Fibroblast of lung (primary cell): ENCODE data around the gene FKBP11. TPM values are rescaled to one million over a fixed set of nuclear protein-coding genes. Genes with fewer than 3 reads are reported as not detected.

ENCODE experiments used
- DNase-seq, 2 donors: peaks; one replicate each; pipeline versions ENCODE4 v3.0.0 to v3.0.0-alpha.2; 2010; ENCODE audit warnings: low read depth in 2 of 2
- H2AFZ ChIP-seq: 2 replicates; pipeline ENCODE4 v1.5.1; 2012; ENCODE audit warnings: low read length, control low read depth, inconsistent platforms
- H3K27ac ChIP-seq: 2 replicates; pipeline ENCODE4 v1.5.1; 2011; ENCODE audit warnings: low read length, control low read depth; ENCODE audit not compliant: insufficient read depth
- H3K27me3 ChIP-seq: 2 replicates; pipeline ENCODE4 v1.5.1; 2011; ENCODE audit warnings: mild to moderate bottlenecking, low read length; ENCODE audit not compliant: control insufficient read depth, insufficient read depth
- H3K36me3 ChIP-seq: 2 replicates; pipeline ENCODE4 v1.5.1; 2011; ENCODE audit warnings: low read length; ENCODE audit not compliant: control insufficient read depth, insufficient read depth
- H3K4me1 ChIP-seq: 2 replicates; pipeline ENCODE4 v1.5.1; 2011; ENCODE audit warnings: low read length; ENCODE audit not compliant: control insufficient read depth, insufficient read depth; ENCODE audit errors: extremely low read depth
- H3K4me2 ChIP-seq: 2 replicates; pipeline ENCODE4 v1.5.1; 2011; ENCODE audit warnings: low read length, control low read depth; ENCODE audit not compliant: insufficient read depth; ENCODE audit errors: extremely low read depth
- H3K4me3 ChIP-seq, 4 experiments: fragments of 200-600 bp in 1 of 4; sonication (generic) in 1 of 4; replicated peaks in 1 of 4; 2 replicates each; pipeline ENCODE4 v1.5.1; 2011 to 2016; ENCODE audit warnings: low read length in 4 of 4, low read depth in 3 of 4, mild to moderate bottlenecking in 3 of 4, control low read depth in 2 of 4, inconsistent platforms in 1 of 4, mixed read lengths in 1 of 4; ENCODE audit not compliant: insufficient read depth in 1 of 4; ENCODE audit errors: control extremely low read depth in 1 of 4
- H3K79me2 ChIP-seq: 2 replicates; pipeline ENCODE4 v1.5.1; 2012; ENCODE audit warnings: mild to moderate bottlenecking, low read length, inconsistent platforms; ENCODE audit not compliant: control insufficient read depth, insufficient read depth
- H3K9ac ChIP-seq: 2 replicates; pipeline ENCODE4 v1.5.1; 2011; ENCODE audit warnings: mild to moderate bottlenecking, low read length, control low read depth; ENCODE audit not compliant: insufficient read depth
- H3K9me3 ChIP-seq: 2 replicates; pipeline ENCODE4 v1.5.1; 2012; ENCODE audit warnings: low read depth, low read length; ENCODE audit not compliant: control insufficient read depth, insufficient read depth
- H4K20me1 ChIP-seq: 2 replicates; pipeline ENCODE4 v1.5.1; 2011; ENCODE audit warnings: low read length; ENCODE audit not compliant: control insufficient read depth, insufficient read depth; ENCODE audit errors: extremely low read depth
- CTCF ChIP-seq, 2 donors: IDR thresholded peaks in 1 of 2; conservative IDR thresholded peaks in 1 of 2; 1 replicate in 1 of 2; 2 replicates in 1 of 2; pipeline ENCODE4 v1.5.1; 2011 to 2012; ENCODE audit warnings: low read length in 2 of 2, control low read depth in 1 of 2, inconsistent platforms in 1 of 2, low read depth in 1 of 2, mild to moderate bottlenecking in 1 of 2
- EZH2 ChIP-seq: IDR thresholded peaks from 2 replicates; pipeline ENCODE4 v1.5.1; 2012; ENCODE audit warnings: low read length, control low read depth, mild to moderate bottlenecking; ENCODE audit errors: missing control alignments
- polyA plus RNA-seq, 2 donors: library from polyadenylated mRNA; depleted of rRNA in 1 of 2; stranded (reverse) in 1 of 2; unstranded in 1 of 2; fragments of >200 nt; gene quantifications; 2 replicates each; pipeline ENCODE4 v1.2.1, GENCODE V29; 2011 to 2012; ENCODE audit warnings: missing spikeins in 1 of 2
- total RNA-seq: library from RNA; depleted of rRNA; stranded (reverse); fragments of >200 nt; gene quantifications from 2 replicates; pipeline ENCODE4 v1.2.1, GENCODE V29; 2014

The FKBP11 gene
- total and polyA plus RNA-seq, 2 donors (not counting 1 experiment from before 2014, with no cell fraction given), result 12.6 to 48.8 TPM

DNA sequence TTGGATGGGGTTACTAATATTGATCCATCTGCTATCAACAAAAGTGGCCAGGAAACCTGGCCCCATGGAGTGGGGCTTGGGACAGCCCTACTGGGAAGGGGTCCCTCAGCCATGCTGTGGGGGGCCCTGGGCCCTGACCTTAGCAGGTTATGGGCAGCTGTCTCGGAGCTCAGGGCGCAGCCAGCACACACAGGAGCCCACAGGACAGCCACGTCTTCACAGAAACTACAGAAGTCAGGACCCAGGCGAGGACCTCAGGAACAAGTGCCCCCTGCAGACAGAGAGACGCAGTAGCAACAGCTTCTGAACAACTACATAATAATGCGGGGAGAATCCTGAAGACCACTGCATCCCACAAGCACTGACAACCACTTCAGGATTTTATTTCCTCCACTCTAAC lies 11.9 kb upstream of the FKBP11 start:
- H3K9me3 ChIP-seq, result no peaks in the 10 kb centered on the region
- no peak for DNase-seq
- H4K20me1 ChIP-seq, result no peaks in the 10 kb centered on the region
- H3K27ac ChIP-seq, result no peak overlapping the region
- H3K4me1 ChIP-seq, result no peaks in the 10 kb centered on the region
- no peak overlapping the region for H3K4me2 ChIP-seq
- TF ChIP-seq EZH2, result no peak
- peak in 1 of 2 donors; percentile 7 for TF ChIP-seq CTCF (conservative IDR thresholded peaks at IDR 0.05 in 1 of 2, IDR thresholded peaks at IDR 0.05 in 1 of 2; ENCODE audit: low read depth in 1 of 2, low read length in 2 of 2)
- H2AFZ ChIP-seq, result no peak overlapping the region
- H3K79me2 ChIP-seq, result no peaks in the 10 kb centered on the region
- H3K4me3 ChIP-seq, result no peak overlapping the region
- no peak overlapping the region for H3K9ac ChIP-seq
- peaks cover 16% of the 10 kb centered on the region for H3K36me3 ChIP-seq
- no peaks in the 10 kb centered on the region for H3K27me3 ChIP-seq

DNA sequence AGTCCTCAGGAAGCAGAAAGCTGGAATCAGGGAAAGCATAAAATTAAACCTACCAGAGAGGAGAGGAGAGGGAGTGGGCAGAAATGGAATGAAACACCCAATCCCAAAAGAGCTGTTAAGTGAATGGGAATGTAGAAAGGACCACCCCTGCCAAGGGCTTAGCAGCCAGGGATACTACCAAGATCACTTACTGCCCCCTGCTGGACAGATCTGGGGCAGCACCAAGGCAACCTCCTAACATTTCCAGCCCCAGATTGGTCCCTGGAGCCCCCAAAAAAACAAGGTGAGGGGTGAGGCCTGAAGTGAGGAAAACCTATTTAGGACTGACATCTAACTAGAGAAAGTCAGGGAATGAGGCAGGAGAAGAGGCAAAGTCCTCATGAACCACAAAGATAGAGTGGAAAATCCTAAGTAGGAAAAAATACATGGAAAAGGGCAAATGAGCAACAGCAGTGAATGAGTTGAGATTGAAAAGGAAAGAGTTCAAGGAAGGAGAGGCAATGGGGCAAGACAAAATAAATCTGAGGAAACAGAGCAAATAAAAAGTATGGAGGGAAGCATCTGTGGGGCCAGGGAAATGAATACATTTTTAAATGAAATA lies 11.2 kb upstream of the FKBP11 start:
- Histone ChIP-seq H3K4me1 (no peaks in the 10 kb centered on the region), H3K4me3 (no peak overlapping the region), H3K79me2 (no peaks in the 10 kb centered on the region), H2AFZ (no peak overlapping the region), H3K4me2 (no peak overlapping the region), H3K27ac (no peak overlapping the region), H3K27me3 (no peaks in the 10 kb centered on the region), H3K36me3 (peaks cover 16% of the 10 kb centered on the region), H4K20me1 (no peaks in the 10 kb centered on the region), H3K9me3 (no peaks in the 10 kb centered on the region), H3K9ac (no peak overlapping the region)
- no peak for TF ChIP-seq EZH2
- TF ChIP-seq CTCF (conservative IDR thresholded peaks at IDR 0.05 in 1 of 2, IDR thresholded peaks at IDR 0.05 in 1 of 2; ENCODE audit: low read depth in 1 of 2, low read length in 2 of 2), result peak; percentile 95 to 97
- peak; percentile 58 to 84 for DNase-seq

GRCh38 chr12:48934312-48934706 lies 9.0 kb upstream of the FKBP11 start:
- H3K79me2 ChIP-seq, result no peaks in the 10 kb centered on the region
- H2AFZ ChIP-seq, result no peak overlapping the region
- no peak overlapping the region for H3K27ac ChIP-seq
- H3K27me3 ChIP-seq, result no peaks in the 10 kb centered on the region
- no peak overlapping the region for H3K4me3 ChIP-seq
- no peak for DNase-seq
- no peaks in the 10 kb centered on the region for H3K9me3 ChIP-seq
- no peak overlapping the region for H3K4me2 ChIP-seq
- H3K9ac ChIP-seq, result no peak overlapping the region
- TF ChIP-seq CTCF (conservative IDR thresholded peaks at IDR 0.05 in 1 of 2, IDR thresholded peaks at IDR 0.05 in 1 of 2; ENCODE audit: low read depth in 1 of 2, low read length in 2 of 2) (peak in 1 of 2 donors; percentile 40), EZH2 (no peak)
- no peaks in the 10 kb centered on the region for H4K20me1 ChIP-seq
- H3K36me3 ChIP-seq, result peaks cover 8% of the 10 kb centered on the region
- no peaks in the 10 kb centered on the region for H3K4me1 ChIP-seq
